Measurements from ENCODE around the gene VPS8. TPM values are rescaled to one million over a fixed set of nuclear protein-coding genes. Genes with fewer than 3 reads are reported as not detected.

Gene VPS8
- total RNA-seq, 2 donors from 2014 or later, result 69.5 to 77.5 TPM

DNA sequence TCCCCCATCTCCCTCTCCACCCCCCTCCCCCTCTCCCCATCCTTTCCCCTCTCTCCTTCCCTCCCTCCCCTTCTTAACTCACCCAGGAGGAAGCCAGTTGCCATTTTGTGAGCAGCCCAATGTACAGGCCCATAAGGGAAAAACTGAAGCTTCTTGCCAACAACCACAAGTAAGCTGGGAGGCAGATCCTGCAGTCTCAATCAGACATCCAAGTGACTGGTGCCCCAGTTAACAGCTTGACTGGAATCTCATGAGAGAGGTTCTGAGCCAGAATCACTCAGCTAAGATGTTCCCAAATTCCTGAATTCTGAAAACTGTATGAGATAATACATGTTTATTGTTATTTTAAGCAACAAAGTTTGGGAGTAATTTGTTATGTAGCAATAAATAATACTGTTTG lies 250.2 kb downstream of the VPS8 start:
- Mint-ChIP-seq H3K27me3 (no peaks in the 10 kb centered on the region), H3K27ac (no peak overlapping the region), H3K36me3 (ENCODE audit: low read depth) (no peaks in the 10 kb centered on the region), H3K4me1 (no peaks in the 10 kb centered on the region), H3K4me3 (no peak overlapping the region)
- DNase-seq (no peak), ATAC-seq (no peak)
- peaks cover 8% of the 10 kb centered on the region for H3K9me3 ChIP-seq (ENCODE audit: control insufficient read depth, low read length, poor library complexity, severe bottlenecking)

DNA sequence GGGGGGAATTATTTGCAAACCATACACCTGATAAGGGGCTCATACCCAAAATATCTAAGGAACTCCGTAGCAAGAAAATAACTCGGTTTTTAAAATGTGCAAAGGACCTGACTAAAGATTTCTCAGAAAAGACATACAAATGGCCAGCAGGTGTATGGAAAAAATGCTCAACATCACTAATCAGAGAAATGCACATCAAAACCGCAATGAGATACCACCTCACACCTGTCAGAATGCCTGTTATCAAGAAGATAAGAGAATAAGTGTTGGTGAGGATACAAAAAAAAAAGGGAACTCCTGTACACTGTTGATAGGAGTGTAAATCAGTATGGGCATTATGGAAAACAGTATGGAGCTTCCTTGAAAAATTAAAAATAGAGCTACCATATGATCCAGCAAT lies 251.5 kb downstream of the VPS8 start:
- no peak overlapping the region for H3K4me3 Mint-ChIP-seq
- H3K27ac Mint-ChIP-seq, result no peak overlapping the region
- no peaks in the 10 kb centered on the region for H3K36me3 Mint-ChIP-seq (ENCODE audit: low read depth)
- ATAC-seq (no peak), DNase-seq (no peak)
- no peaks in the 10 kb centered on the region for H3K9me3 ChIP-seq (ENCODE audit: control insufficient read depth, low read length, poor library complexity, severe bottlenecking)
- H3K27me3 Mint-ChIP-seq, result no peaks in the 10 kb centered on the region
- no peaks in the 10 kb centered on the region for H3K4me1 Mint-ChIP-seq

DNA sequence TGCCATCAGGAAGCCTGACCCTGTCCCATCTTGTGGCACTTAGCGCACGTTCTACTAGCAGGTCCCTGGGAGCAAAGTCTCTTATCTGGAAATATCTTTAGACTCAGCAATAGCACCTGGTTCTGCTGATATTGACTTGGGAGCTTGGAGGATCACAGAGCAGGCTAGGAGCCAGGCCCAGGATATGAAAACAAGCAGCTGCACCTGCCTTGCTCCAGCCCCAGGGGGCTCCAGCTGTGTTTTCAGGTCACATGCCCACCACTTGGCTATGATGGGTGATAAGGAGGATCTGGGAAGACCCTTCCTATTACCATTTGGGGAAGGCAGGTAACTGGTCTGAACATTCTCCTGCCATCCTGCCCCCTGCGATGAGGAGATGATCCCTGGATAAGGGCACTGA lies 253.1 kb downstream of the VPS8 start:
- H3K4me3 Mint-ChIP-seq, result no peak overlapping the region
- no peaks in the 10 kb centered on the region for H3K4me1 Mint-ChIP-seq
- no peak overlapping the region for H3K27ac Mint-ChIP-seq
- H3K36me3 Mint-ChIP-seq (ENCODE audit: low read depth), result no peaks in the 10 kb centered on the region
- ATAC-seq, result no peak
- no peak for DNase-seq
- no peaks in the 10 kb centered on the region for H3K9me3 ChIP-seq (ENCODE audit: control insufficient read depth, low read length, poor library complexity, severe bottlenecking)
- H3K27me3 Mint-ChIP-seq, result no peaks in the 10 kb centered on the region

DNA sequence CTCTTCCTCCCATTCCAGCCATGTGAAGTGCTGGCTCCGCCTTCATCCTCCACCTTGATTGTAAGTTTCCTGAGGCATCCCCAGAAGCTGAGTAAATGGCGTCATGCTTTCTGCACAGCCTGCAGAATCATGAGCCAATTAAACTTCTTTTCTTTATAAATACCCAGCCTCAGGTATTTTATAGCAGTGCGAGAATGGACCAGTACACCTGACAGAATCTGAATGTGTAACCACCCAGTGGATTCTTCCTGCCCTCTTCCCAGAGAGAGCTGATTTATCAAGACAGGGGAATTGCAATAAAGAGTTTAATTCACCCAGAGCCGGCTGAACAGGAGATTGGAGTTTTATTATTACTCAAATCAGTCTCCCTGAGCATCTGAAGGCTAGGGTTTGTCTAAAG lies 254.3 kb downstream of the VPS8 start:
- no peaks in the 10 kb centered on the region for H3K36me3 Mint-ChIP-seq (ENCODE audit: low read depth)
- no peak for ATAC-seq

DNA sequence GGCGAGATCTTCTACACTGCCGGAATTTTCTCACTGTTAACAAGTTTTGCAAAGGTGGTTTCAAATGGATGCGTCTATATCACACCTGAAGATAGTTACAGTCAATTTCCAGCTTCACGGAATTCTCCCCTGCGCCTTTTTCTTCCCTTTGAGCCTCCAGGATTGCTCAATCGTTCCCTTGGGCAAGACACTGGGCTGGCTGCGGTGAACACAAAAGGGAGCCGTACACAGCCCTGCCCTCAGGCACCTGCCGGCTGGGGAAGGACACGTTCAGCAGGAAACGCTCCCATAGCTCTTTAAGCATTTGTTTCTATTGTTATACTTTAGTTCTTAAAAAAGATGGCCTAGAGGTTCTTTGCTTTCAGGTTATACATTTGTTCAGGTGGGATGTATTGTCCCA lies 255.2 kb downstream of the VPS8 start:
- no peaks in the 10 kb centered on the region for H3K27me3 Mint-ChIP-seq
- H3K36me3 Mint-ChIP-seq (ENCODE audit: low read depth), result no peaks in the 10 kb centered on the region
- H3K4me1 Mint-ChIP-seq, result no peaks in the 10 kb centered on the region
- DNase-seq (no peak), ATAC-seq (no peak)
- H3K9me3 ChIP-seq (ENCODE audit: control insufficient read depth, low read length, poor library complexity, severe bottlenecking), result no peaks in the 10 kb centered on the region
- no peak overlapping the region for H3K27ac Mint-ChIP-seq
- no peak overlapping the region for H3K4me3 Mint-ChIP-seq

More for the DNA sequence above, 254.3 kb downstream of the VPS8 start:
- H3K27me3 Mint-ChIP-seq, result no peaks in the 10 kb centered on the region
- no peak for DNase-seq
- no peak overlapping the region for H3K4me3 Mint-ChIP-seq
- H3K27ac Mint-ChIP-seq, result no peak overlapping the region
- no peaks in the 10 kb centered on the region for H3K9me3 ChIP-seq (ENCODE audit: control insufficient read depth, low read length, poor library complexity, severe bottlenecking)
- no peaks in the 10 kb centered on the region for H3K4me1 Mint-ChIP-seq

DNA sequence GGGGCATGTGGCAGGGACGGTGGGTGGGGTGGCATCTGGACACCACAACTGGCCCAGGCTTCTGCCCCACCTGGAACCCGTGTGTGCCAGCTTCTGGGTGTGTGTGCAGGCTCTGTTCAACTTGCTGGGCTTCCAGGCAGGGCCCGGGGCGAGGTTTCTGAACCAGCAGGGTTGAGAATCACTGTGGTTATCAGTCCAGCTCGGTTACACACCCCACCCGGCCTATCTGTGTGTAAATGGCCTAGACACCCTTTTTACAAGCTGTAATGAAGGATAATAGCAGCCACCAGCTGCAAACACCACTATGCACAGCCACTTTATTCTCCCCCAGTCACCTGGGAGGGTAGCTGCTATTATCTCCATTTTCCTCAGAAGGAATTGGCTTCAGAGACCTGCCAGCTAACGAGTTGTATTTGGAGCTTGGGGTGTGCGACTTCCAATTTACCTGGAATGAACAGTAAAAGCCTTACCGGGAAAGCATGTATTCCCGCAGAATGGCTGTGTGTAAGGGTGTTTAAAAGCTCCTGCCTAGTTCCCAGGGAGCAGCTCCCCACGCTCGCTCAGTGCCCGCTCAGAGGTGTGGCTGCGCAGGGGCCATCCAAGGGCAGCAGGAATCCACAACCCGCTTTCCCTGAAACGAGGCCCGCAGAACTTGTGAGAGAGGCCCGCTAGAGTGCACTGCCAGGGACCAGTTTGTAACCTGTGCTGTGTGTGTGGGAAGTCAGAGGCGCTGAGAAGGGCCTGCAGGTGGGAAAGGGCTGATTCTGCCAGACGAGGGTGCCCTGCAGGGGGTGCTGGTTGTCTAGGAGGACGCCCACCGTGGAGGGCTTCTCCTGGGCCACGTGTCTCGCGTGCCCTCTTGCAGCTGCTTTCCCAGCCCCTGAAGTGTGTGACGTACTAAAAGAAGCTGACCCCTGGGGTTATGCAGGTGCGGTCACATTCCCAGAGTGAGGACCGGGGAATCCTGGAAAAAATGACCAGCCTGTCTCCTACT lies 257.4 kb downstream of the VPS8 start:
- H3K27me3 Mint-ChIP-seq, result peaks cover under 1% of the 10 kb centered on the region
- no peaks in the 10 kb centered on the region for H3K36me3 Mint-ChIP-seq (ENCODE audit: low read depth)
- H3K4me1 Mint-ChIP-seq, result no peaks in the 10 kb centered on the region
- no peak for ATAC-seq
- H3K9me3 ChIP-seq (ENCODE audit: control insufficient read depth, low read length, poor library complexity, severe bottlenecking), result no peaks in the 10 kb centered on the region
- H3K4me3 Mint-ChIP-seq, result no peak overlapping the region
- no peak overlapping the region for H3K27ac Mint-ChIP-seq
- DNase-seq, result no peak

DNA sequence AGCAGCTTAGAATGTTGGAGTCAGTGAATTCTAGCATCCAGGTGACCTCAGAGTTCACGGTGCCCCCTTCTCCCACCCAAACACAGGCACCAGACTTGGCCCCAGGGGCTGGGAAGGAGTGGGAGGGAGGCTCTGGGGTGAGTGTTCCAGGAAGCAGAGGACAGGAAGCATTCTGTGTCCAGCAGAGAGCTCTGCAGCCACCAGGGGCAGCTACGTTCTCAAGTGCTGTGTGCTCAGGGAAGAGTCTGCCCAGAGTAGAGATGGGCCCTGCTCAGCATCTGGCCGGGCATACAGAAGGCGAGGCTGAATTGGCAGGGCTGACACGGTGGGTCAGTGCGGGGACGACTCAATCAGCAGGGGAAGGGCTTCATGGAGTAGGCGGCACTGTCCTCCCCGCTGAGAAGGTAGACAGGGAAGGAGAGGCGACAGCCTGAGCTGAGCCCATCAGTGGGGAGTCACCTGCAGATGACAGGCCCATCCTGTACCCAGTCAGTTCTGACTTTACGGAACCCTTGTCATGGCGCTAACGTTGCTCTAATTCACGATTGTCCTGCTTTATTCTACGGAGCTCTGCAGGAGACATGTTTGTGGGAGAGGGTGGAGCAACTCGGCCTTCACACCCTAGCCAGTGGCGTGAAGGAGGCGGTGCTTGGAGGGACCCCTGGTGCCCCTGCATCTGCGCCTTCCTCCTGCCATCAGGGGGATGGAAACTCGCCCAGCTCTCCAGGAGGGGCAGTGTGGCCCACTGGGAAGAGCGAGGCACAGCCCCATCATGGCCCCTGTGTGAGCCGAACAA lies 258.7 kb downstream of the VPS8 start:
- Mint-ChIP-seq H3K27ac (no peak overlapping the region), H3K27me3 (peaks cover 8% of the 10 kb centered on the region), H3K4me3 (no peak overlapping the region), H3K4me1 (no peaks in the 10 kb centered on the region), H3K36me3 (ENCODE audit: low read depth) (no peaks in the 10 kb centered on the region)
- no peaks in the 10 kb centered on the region for H3K9me3 ChIP-seq (ENCODE audit: control insufficient read depth, low read length, poor library complexity, severe bottlenecking)
- ATAC-seq (no peak), DNase-seq (no peak)

DNA sequence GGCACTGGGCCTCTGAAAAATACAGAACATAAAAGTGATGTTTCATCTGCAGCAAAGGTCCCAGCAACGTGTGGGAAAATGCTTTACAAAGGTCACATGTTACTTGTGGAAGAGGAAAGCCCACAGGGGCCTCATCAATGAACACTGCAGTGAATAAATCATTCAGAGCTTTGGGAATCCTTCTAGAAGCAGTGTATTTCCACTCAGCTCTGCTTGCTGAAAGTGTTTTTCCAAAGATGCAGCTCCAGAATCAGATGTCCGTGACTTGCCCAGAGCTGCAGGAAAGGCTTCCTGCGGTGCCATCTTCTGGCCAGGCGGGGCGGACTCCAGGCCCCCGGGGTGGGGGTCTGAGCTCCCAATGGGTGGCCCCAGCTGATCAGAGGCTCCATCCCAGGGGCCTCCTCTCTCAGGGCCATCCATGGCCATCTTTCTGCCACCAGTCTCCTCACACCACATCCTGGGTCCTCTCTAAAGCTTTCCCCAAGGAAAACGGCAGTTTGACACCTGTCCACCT lies 259.4 kb downstream of the VPS8 start:
- no peak for DNase-seq
- peaks cover 12% of the 10 kb centered on the region for H3K27me3 Mint-ChIP-seq
- H3K4me3 Mint-ChIP-seq, result no peak overlapping the region
- no peaks in the 10 kb centered on the region for H3K36me3 Mint-ChIP-seq (ENCODE audit: low read depth)
- no peak for ATAC-seq
- H3K4me1 Mint-ChIP-seq, result no peaks in the 10 kb centered on the region
- no peak overlapping the region for H3K27ac Mint-ChIP-seq
- no peaks in the 10 kb centered on the region for H3K9me3 ChIP-seq (ENCODE audit: control insufficient read depth, low read length, poor library complexity, severe bottlenecking)

DNA sequence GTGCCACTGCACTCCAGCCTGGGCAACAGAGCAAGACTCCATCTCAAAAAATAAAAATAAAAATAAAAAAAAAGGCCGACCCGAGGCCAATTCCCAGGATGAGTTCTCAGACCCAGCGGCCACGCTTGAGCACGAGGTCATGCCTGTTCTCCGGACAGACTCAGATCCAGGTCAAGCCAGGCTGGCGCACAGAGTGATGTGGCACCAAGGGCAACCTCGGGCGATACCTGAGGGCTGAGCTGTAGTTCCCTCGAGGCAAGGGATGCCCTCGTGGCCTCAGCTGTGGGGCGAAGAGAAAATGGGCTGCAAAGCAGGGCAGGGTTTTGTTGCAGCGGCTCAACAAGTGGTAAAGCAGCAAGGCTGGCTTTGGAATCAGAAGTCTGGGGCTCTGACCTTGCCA lies 263.6 kb downstream of the VPS8 start:
- H3K27ac Mint-ChIP-seq, result no peak overlapping the region
- no peaks in the 10 kb centered on the region for H3K9me3 ChIP-seq (ENCODE audit: control insufficient read depth, low read length, poor library complexity, severe bottlenecking)
- ATAC-seq (no peak), DNase-seq (no peak)
- no peaks in the 10 kb centered on the region for H3K36me3 Mint-ChIP-seq (ENCODE audit: low read depth)
- no peak overlapping the region for H3K4me3 Mint-ChIP-seq
- no peaks in the 10 kb centered on the region for H3K4me1 Mint-ChIP-seq
- H3K27me3 Mint-ChIP-seq, result peaks cover 21% of the 10 kb centered on the region

DNA sequence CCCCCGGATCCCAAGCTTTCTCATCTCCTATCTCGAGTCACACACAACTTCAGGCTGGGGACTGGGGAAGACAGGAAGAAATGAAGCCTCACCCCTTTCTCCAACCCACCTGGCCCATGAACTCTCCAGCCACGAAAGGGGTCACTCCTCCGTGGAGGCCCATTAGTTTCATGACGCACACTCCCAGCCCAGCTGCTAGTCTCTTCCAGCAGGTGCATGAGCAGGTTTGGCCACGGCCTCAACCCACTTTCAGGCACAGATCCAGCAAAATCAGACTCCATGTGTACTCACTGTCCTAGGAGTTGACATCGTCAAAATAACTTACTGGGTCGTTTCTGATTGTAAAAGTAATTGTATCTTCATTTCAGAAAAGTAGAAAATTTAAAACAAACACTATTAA lies 264.3 kb downstream of the VPS8 start:
- no peaks in the 10 kb centered on the region for H3K4me1 Mint-ChIP-seq

DNA sequence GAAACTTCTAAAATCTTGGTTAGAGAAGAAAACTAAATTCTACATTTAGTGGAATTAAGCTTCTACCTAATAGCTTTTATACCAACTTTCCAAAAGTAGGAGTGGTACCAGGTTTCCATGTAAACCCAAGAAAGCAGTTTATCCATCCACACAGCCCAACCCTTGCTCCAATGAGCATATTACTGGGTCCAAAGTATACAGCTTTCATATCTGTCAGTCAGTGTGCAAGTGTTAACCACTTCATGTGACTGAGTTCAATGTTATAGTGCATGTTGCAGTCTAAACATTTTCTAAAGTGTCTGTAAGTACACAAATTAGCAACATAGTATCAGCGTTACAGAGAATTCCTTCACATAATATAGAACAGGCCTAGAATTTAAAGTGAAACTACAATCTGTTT lies 267.7 kb downstream of the VPS8 start:
- no peak overlapping the region for H3K27ac Mint-ChIP-seq
- ATAC-seq (no peak), DNase-seq (no peak)
- no peaks in the 10 kb centered on the region for H3K4me1 Mint-ChIP-seq
- peaks cover 24% of the 10 kb centered on the region for H3K27me3 Mint-ChIP-seq
- H3K9me3 ChIP-seq (ENCODE audit: control insufficient read depth, low read length, poor library complexity, severe bottlenecking), result no peaks in the 10 kb centered on the region
- H3K36me3 Mint-ChIP-seq (ENCODE audit: low read depth), result no peaks in the 10 kb centered on the region
- H3K4me3 Mint-ChIP-seq, result no peak overlapping the region

More for the DNA sequence above, 264.3 kb downstream of the VPS8 start:
- no peak for DNase-seq
- Mint-ChIP-seq H3K4me3 (no peak overlapping the region), H3K36me3 (ENCODE audit: low read depth) (no peaks in the 10 kb centered on the region), H3K27ac (no peak overlapping the region), H3K27me3 (peaks cover 26% of the 10 kb centered on the region)
- H3K9me3 ChIP-seq (ENCODE audit: control insufficient read depth, low read length, poor library complexity, severe bottlenecking), result no peaks in the 10 kb centered on the region
- no peak for ATAC-seq

DNA sequence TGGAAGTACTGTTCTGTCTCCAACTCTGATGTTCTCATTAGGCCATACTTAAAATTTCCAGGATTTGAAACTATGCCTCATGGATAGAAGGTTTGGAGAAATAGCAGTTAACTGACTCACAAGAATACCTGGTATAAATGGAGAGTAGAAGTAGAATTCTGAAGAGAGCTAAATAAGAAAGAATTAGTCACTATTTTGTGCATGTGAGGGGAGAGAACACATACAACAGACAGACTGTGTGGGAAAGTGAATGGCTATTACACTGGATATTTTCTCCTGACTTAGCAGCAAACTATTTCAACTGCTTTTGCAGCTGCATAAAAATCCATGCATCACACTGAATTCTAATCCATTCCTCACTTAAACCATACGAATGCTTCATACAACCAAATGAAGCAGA lies 269.6 kb downstream of the VPS8 start:
- Mint-ChIP-seq H3K27ac (no peak overlapping the region), H3K4me3 (no peak overlapping the region), H3K4me1 (no peaks in the 10 kb centered on the region), H3K36me3 (ENCODE audit: low read depth) (no peaks in the 10 kb centered on the region), H3K27me3 (peaks cover 33% of the 10 kb centered on the region)
- ATAC-seq (no peak), DNase-seq (no peak)
- no peaks in the 10 kb centered on the region for H3K9me3 ChIP-seq (ENCODE audit: control insufficient read depth, low read length, poor library complexity, severe bottlenecking)

DNA sequence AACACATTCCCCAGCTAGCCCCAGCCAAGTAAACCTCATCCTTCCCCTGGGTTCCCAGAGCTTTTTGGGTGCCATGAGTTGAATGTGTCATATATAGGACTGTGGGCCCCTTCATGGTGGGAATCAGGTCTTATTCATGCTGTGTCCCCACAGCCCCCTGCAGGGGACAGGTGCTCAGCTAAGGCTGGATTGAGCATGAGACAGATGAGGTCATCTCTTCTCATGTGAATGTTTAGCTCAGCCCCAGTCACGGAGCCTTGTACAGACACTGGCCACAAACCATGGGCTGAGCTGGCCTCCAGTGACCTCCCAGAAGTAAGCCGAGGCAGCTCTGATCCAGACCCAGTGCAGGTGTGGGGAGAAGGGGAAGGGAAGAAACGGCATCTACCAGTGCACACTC lies 270.2 kb downstream of the VPS8 start:
- no peak overlapping the region for H3K4me3 Mint-ChIP-seq
- ATAC-seq, result no peak
- H3K27ac Mint-ChIP-seq, result no peak overlapping the region
- no peak for DNase-seq
- no peaks in the 10 kb centered on the region for H3K36me3 Mint-ChIP-seq (ENCODE audit: low read depth)
- peaks cover 33% of the 10 kb centered on the region for H3K27me3 Mint-ChIP-seq
- no peaks in the 10 kb centered on the region for H3K9me3 ChIP-seq (ENCODE audit: control insufficient read depth, low read length, poor library complexity, severe bottlenecking)
- H3K4me1 Mint-ChIP-seq, result no peaks in the 10 kb centered on the region
